CD14-positive monocyte (primary cell): ENCODE data around the gene ILDR1. TPM values are rescaled to one million over a fixed set of nuclear protein-coding genes. Genes with fewer than 3 reads are reported as not detected.

Experiments
- DNase-seq, 3 donors: peaks; one replicate each; pipeline ENCODE4 v3.0.0-alpha.2; 2011 to 2022
- H2AFZ ChIP-seq: 2 replicates; pipeline ENCODE4 v1.6.0; 2012; ENCODE audit warnings: mild to moderate bottlenecking, low read depth, low read length, inconsistent platforms; ENCODE audit not compliant: insufficient read depth, poor library complexity, severe bottlenecking
- H3K27ac ChIP-seq, 2 donors: 1 replicate in 1 of 2; 2 replicates in 1 of 2; pipeline ENCODE4 v1.5.1; 2012 to 2013; ENCODE audit warnings: low read length in 2 of 2, control low read depth in 1 of 2, inconsistent platforms in 1 of 2, low read depth in 1 of 2, mild to moderate bottlenecking in 1 of 2
- H3K27me3 ChIP-seq, 2 donors: one replicate each; pipeline versions ENCODE4 v1.6.0 to v1.6.1; 2011 to 2013; ENCODE audit warnings: low read length in 2 of 2; ENCODE audit not compliant: control insufficient read depth in 2 of 2, insufficient read depth in 2 of 2
- H3K36me3 ChIP-seq, 2 donors: replicated peaks in 1 of 2; 1 replicate in 1 of 2; 2 replicates in 1 of 2; pipeline versions ENCODE4 v1.5.1 to v1.6.1; 2012 to 2013; ENCODE audit warnings: low read length in 2 of 2, control low read depth in 1 of 2, inconsistent platforms in 1 of 2, mild to moderate bottlenecking in 1 of 2; ENCODE audit not compliant: insufficient read depth in 2 of 2, control insufficient read depth in 1 of 2
- H3K4me1 ChIP-seq, 2 donors: 1 replicate in 1 of 2; 2 replicates in 1 of 2; pipeline versions ENCODE4 v1.5.1 to v1.6.1; 2012 to 2013; ENCODE audit warnings: low read length in 2 of 2, control low read depth in 1 of 2, inconsistent platforms in 1 of 2, mild to moderate bottlenecking in 1 of 2, moderate library complexity in 1 of 2; ENCODE audit not compliant: insufficient read depth in 2 of 2, control insufficient read depth in 1 of 2
- H3K4me2 ChIP-seq: replicated peaks from 2 replicates; pipeline ENCODE3; 2012; ENCODE audit warnings: low read length, moderate library complexity, mild to moderate bottlenecking; ENCODE audit not compliant: poor library complexity, severe bottlenecking; ENCODE audit errors: extremely low read depth
- H3K4me3 ChIP-seq, 3 experiments: fragments of 200-600 bp in 1 of 3; sonication (generic) in 1 of 3; replicated peaks in 1 of 3; 1 replicate in 2 of 3; 2 replicates in 1 of 3; pipeline ENCODE4 v1.5.1; 2011 to 2013; ENCODE audit warnings: low read length in 3 of 3, mild to moderate bottlenecking in 3 of 3, control low read depth in 2 of 3, low read depth in 2 of 3, inconsistent platforms in 1 of 3, moderate library complexity in 1 of 3
- H3K79me2 ChIP-seq: 2 replicates; pipeline ENCODE4 v1.6.0; 2012; ENCODE audit warnings: mild to moderate bottlenecking, control low read depth, inconsistent platforms, low read length, moderate library complexity; ENCODE audit not compliant: insufficient read depth
- H3K9ac ChIP-seq: 2 replicates; pipeline ENCODE4 v1.6.0; 2017; ENCODE audit warnings: low read length, mild to moderate bottlenecking; ENCODE audit not compliant: insufficient read depth, poor library complexity, severe bottlenecking
- H3K9me3 ChIP-seq, 2 donors: replicated peaks in 1 of 2; 1 replicate in 1 of 2; 2 replicates in 1 of 2; pipeline versions ENCODE4 v1.5.1 to v1.6.1; 2012 to 2013; ENCODE audit warnings: low read length in 2 of 2, control low read depth in 1 of 2; ENCODE audit not compliant: control insufficient read depth in 1 of 2, insufficient read depth in 1 of 2
- H4K20me1 ChIP-seq: 2 replicates; pipeline ENCODE4 v1.6.0; 2012; ENCODE audit warnings: mild to moderate bottlenecking, low read length, control low read depth, moderate library complexity; ENCODE audit not compliant: insufficient read depth
- H3K27ac Mint-ChIP-seq, 7 donors: one replicate each; pipeline ENCODE4 v1.8.0; 2020; ENCODE audit warnings: mild to moderate bottlenecking in 7 of 7, mixed read lengths in 7 of 7, moderate library complexity in 6 of 7, inconsistent platforms in 2 of 7
- H3K27me3 Mint-ChIP-seq, 3 donors: one replicate each; pipeline ENCODE4 v1.8.0; 2021 to 2022; ENCODE audit warnings: low read depth in 3 of 3, mild to moderate bottlenecking in 3 of 3, mixed read lengths in 3 of 3, moderate library complexity in 3 of 3, inconsistent platforms in 1 of 3
- H3K36me3 Mint-ChIP-seq, 2 donors: one replicate each; pipeline ENCODE4 v1.8.0; 2020; ENCODE audit warnings: mixed read lengths in 2 of 2, inconsistent platforms in 1 of 2, mild to moderate bottlenecking in 1 of 2
- H3K4me1 Mint-ChIP-seq: one replicate; pipeline ENCODE4 v1.8.0; 2020; ENCODE audit warnings: mild to moderate bottlenecking, mixed read lengths
- H3K4me3 Mint-ChIP-seq, 2 donors: one replicate each; pipeline ENCODE4 v1.8.0; 2020; ENCODE audit warnings: mild to moderate bottlenecking in 2 of 2, mixed read lengths in 2 of 2, moderate library complexity in 1 of 2
- H3K9me3 Mint-ChIP-seq, 7 donors: one replicate each; pipeline ENCODE4 v1.8.0; 2020 to 2022; ENCODE audit warnings: mixed read lengths in 7 of 7, mild to moderate bottlenecking in 6 of 7, moderate library complexity in 6 of 7, inconsistent platforms in 2 of 7
- WGBS: methylation state at CpG from one replicate; pipeline ENCODE4 v1.1.5; 2013; ENCODE audit warnings: missing lambda C conversion rate; ENCODE audit not compliant: insufficient coverage; 5-methylcytosine and 5-hydroxymethylcytosine counted together
- intact Hi-C, 2 donors: fragments of 100-400 bp; cut with micrococcal nuclease; formaldehyde crosslinking; loops; one replicate each; pipeline versions ENCODE4 v1.15.0 to v1.15.1; 2023
- polyA minus RNA-seq: library from RNA; depleted of rRNA, polyadenylated mRNA; stranded (reverse); fragments of >200 nt; gene quantifications from 2 replicates; pipeline ENCODE4 v1.2.3, GENCODE V29; 2012
- polyA plus RNA-seq, 3 donors: library from polyadenylated mRNA; depleted of rRNA in 1 of 3; unstranded in 2 of 3; stranded (reverse) in 1 of 3; fragments of 300-500 nt in 2 of 3; fragments of >200 nt in 1 of 3; fragmentation: Illumina TruSeq in 2 of 3; gene quantifications; 1 replicate in 2 of 3; 2 replicates in 1 of 3; pipeline ENCODE4 v1.2.3, GENCODE V29; 2012 to 2021
- total RNA-seq, 12 experiments: library from RNA in 1 of 12; stranded (reverse) in 1 of 12; fragments of 120-200 nt in 1 of 12; gene quantifications; one replicate each; pipeline ENCODE4 v1.2.4 and lab custom pipeline; 2013 to 2026; ENCODE audit warnings: mixed read lengths in 6 of 12, inconsistent platforms in 1 of 12
- TF ChIP-seq, protein P1 (sequence below): fragments of 200-600 bp; IDR thresholded peaks from one replicate; pipeline ENCODE4 v1.8.0; 2022; ENCODE audit warnings: antibody characterized with exemption, mild to moderate bottlenecking

The ILDR1 gene
- total RNA-seq (2013): 0.12 TPM
- polyA plus RNA-seq (under 1 TPM; 0.12 to 0.28 (median 0.20) TPM), polyA minus RNA-seq (0.14 and 0.16 TPM in 2 replicates), total RNA-seq (lab: John Stamatoyannopoulos, UW) (0.23 to 1.4 (median 0.83) reads per million in 11 experiments)

DNA sequence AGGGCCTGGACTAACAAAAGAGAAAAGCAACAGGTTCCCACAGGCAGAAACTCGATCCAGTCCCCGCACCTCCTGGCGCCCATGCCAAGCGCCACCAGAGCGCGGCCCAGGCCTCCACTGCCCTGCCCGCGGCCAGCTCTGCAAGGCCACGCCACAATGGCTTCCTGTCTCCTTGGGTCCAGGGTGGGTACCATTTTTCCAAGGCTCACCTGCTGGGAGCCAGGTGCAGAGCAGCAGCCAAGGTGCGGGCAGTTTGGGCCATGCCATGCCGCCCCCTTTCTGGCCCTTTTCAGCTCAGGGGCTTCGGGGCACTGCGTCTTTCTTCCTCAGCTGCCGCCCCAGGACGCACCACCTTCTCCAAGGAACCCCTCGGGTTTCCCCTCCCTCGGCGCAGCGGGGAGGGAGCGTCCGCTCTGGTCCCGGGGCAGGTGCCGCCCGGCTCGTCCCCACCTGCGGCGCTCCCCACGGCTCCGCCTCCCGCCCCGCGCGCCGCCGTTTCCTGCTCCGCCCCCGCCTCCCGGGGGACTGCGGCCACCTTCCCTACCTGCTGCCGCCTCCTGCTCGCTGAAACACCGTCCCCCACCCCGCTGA lies at the start of gene ILDR1:
TSS of gene ILDR1 (minus strand) at position 437 of the 591 bp plus-strand sequence. CDS start at position 267, 170 bp downstream.
- H3K4me1 Mint-ChIP-seq: peaks cover 18% of the 10 kb centered on the region
- Histone ChIP-seq H3K27me3 (no peaks in the 10 kb centered on the region), H3K9me3 (no peaks in the 10 kb centered on the region), H3K36me3 (no peaks in the 10 kb centered on the region), H3K9ac (peak within 1 kb of the TSS; percentile 51), H3K27ac (no peak within 1 kb of the TSS), H3K79me2 (no peaks in the 10 kb centered on the region), H2AFZ (peak within 1 kb of the TSS; percentile 89), H3K4me2 (peak within 1 kb of the TSS; percentile 74), H3K4me1 (peaks cover 14 to 15% of the 10 kb centered on the region in 2 donors), H3K4me3 (peak within 1 kb of the TSS; percentile 24 to 68 (median 25)), H4K20me1 (no peaks in the 10 kb centered on the region)
- peak within 1 kb of the TSS; percentile 74 to 90 for H3K4me3 Mint-ChIP-seq
- H3K27ac Mint-ChIP-seq: peak within 1 kb of the TSS in 2 of 7 donors; percentile 42 to 54
- H3K36me3 Mint-ChIP-seq: no peaks in the 10 kb centered on the region
- DNase-seq: no peak
- intact Hi-C loops: no loop called here
- WGBS: 19% methylated on average over 38 of the region's 43 CpGs
- peaks cover 0 to 3% (median 2%) of the 10 kb centered on the region in 7 donors for H3K9me3 Mint-ChIP-seq
- TF ChIP-seq, protein P1, sequence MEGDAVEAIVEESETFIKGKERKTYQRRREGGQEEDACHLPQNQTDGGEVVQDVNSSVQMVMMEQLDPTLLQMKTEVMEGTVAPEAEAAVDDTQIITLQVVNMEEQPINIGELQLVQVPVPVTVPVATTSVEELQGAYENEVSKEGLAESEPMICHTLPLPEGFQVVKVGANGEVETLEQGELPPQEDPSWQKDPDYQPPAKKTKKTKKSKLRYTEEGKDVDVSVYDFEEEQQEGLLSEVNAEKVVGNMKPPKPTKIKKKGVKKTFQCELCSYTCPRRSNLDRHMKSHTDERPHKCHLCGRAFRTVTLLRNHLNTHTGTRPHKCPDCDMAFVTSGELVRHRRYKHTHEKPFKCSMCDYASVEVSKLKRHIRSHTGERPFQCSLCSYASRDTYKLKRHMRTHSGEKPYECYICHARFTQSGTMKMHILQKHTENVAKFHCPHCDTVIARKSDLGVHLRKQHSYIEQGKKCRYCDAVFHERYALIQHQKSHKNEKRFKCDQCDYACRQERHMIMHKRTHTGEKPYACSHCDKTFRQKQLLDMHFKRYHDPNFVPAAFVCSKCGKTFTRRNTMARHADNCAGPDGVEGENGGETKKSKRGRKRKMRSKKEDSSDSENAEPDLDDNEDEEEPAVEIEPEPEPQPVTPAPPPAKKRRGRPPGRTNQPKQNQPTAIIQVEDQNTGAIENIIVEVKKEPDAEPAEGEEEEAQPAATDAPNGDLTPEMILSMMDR: no peak
- peaks cover 0 to 13% (median 0%) of the 10 kb centered on the region in 3 donors for H3K27me3 Mint-ChIP-seq

DNA sequence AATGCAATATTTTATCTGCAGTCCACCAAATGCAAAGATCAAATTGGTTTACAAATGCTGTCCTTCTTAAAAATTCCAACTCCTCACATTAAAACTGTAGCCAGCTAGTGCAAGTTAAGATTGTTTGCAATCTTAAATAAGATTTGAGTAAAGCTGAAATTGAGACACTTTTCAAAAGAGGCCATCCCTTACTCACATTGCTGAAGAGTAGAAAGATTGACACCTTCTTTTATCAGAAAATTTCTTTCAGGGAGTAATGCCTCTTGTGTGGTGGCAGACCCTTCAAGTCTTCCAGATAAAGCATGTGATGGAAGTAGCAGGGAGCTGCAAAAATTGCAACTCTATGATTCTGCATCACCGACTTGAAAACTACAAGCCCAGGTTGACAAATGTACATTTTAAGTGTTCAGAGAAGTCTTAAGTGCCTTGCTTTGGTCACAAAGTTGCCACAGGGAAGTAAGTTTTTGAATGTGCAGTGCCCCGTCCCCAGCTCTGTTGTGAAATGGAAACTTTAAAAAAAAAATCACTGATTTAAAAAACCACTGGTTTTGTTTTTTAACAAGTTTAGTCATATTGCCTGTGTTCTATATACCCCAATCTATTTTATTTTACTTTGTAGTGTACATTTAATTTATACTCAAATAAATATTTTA lies 45.7 kb upstream of the ILDR1 start:
- Histone ChIP-seq H3K36me3 (no peaks in the 10 kb centered on the region), H4K20me1 (no peaks in the 10 kb centered on the region), H3K4me2 (peak overlapping the region; percentile 77), H3K27ac (peak overlapping the region in 1 of 2 donors; percentile 95), H3K79me2 (peaks cover 79% of the 10 kb centered on the region), H3K9ac (no peak overlapping the region), H2AFZ (no peak overlapping the region), H3K4me3 (peak overlapping the region in 2 of 3 experiments; percentile 23 to 71), H3K9me3 (no peaks in the 10 kb centered on the region), H3K4me1 (peaks cover 69 to 86% of the 10 kb centered on the region in 2 donors), H3K27me3 (no peaks in the 10 kb centered on the region)
- Mint-ChIP-seq H3K27me3 (no peaks in the 10 kb centered on the region), H3K4me3 (peak overlapping the region; percentile 65 to 86), H3K4me1 (peaks cover 72% of the 10 kb centered on the region), H3K27ac (peak overlapping the region; percentile 92 to 98 (median 98)), H3K9me3 (no peaks in the 10 kb centered on the region), H3K36me3 (peaks cover 26 to 27% of the 10 kb centered on the region in 2 donors)
- WGBS: no CpG with 5 or more reads among the region's 2 CpGs
- TF ChIP-seq, protein P1: no peak
- intact Hi-C loops: no loop called here
- peak in 2 of 3 donors; percentile 66 to 68 for DNase-seq
